Endothelial cell (in vitro differentiated cells): ENCODE measurements around the gene NECTIN1. TPM values are rescaled to one million over a fixed set of nuclear protein-coding genes. Genes with fewer than 3 reads are reported as not detected.

Experiments used
- DNase-seq: peaks from one replicate; pipeline ENCODE4 v3.0.0; 2021; ENCODE audit warnings: low spot score
- H3K27ac Mint-ChIP-seq: one replicate; pipeline ENCODE4 v1.8.0; 2021; ENCODE audit warnings: mixed read lengths, inconsistent platforms; ENCODE audit not compliant: unreplicated experiment
- H3K27me3 Mint-ChIP-seq: one replicate; pipeline ENCODE4 v1.8.0; 2021; ENCODE audit warnings: mild to moderate bottlenecking, moderate library complexity, mixed read lengths, inconsistent platforms; ENCODE audit not compliant: unreplicated experiment
- H3K36me3 Mint-ChIP-seq: one replicate; pipeline ENCODE4 v1.8.0; 2021; ENCODE audit warnings: mild to moderate bottlenecking, low read depth, mixed read lengths, inconsistent platforms; ENCODE audit not compliant: unreplicated experiment
- H3K4me1 Mint-ChIP-seq: one replicate; pipeline ENCODE4 v1.8.0; 2021; ENCODE audit warnings: mild to moderate bottlenecking, mixed read lengths, inconsistent platforms; ENCODE audit not compliant: unreplicated experiment
- H3K4me3 Mint-ChIP-seq: one replicate; pipeline ENCODE4 v1.8.0; 2021; ENCODE audit warnings: mild to moderate bottlenecking, mixed read lengths, inconsistent platforms; ENCODE audit not compliant: unreplicated experiment
- H3K9me3 Mint-ChIP-seq: one replicate; pipeline ENCODE4 v1.8.0; 2021; ENCODE audit warnings: mixed read lengths, inconsistent platforms; ENCODE audit not compliant: unreplicated experiment
- CTCF ChIP-seq: fragments of 200-600 bp; sonication (generic); IDR thresholded peaks from one replicate; pipeline ENCODE4 v1.5.0; 2021; ENCODE audit warnings: antibody characterized with exemption; ENCODE audit not compliant: unreplicated experiment
- total RNA-seq: library from RNA; stranded (reverse); fragmentation: NEBNext Ultra II Directional; extraction: Animal tissue kit (Norgen Biotek cat#: 25700); gene quantifications from one replicate; pipeline ENCODE4 v1.2.1, GENCODE V29; 2021; ENCODE audit not compliant: unreplicated experiment

Gene NECTIN1
- total RNA-seq, 1 donor from 2014 or later: 17.9 TPM

DNA sequence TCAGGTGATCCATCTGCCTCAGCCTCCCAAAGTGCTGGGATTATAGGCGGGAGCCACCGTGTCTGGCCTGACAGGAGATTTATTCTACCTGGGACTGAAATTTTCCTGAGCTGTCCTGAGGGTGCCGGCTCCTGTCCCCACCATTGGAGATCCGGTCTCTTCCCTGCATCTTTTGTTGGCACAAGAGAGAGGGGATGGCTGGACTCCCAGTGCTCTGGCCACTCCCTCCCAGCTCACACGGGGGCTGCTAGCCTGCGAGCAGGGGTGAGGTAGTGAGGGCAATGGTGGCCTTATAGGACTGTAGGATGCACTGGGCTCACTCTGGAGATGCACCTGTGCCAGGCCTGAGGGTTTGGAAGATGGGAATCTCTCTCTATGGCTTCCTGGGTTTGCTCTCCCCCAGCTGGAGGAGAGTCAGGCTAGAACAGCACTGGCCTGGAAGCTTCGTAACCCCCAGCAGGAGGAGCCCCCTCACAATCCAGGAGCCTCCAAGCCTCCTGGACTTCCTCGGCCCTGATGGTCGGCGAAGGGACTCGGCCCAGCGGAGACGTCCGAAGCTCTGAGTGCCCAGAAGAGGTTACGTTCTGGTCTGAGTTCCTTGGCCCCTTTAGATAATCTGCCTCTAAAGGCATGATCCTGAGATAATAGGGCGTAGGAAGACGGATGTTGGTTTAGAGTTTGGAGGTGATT lies 106.4 kb downstream of the NECTIN1 start:
- H3K36me3 Mint-ChIP-seq: no peaks in the 10 kb centered on the region
- no peak for TF ChIP-seq CTCF
- peaks cover 32% of the 10 kb centered on the region for H3K4me1 Mint-ChIP-seq
- no peak overlapping the region for H3K27ac Mint-ChIP-seq
- no peak overlapping the region for H3K4me3 Mint-ChIP-seq
- H3K27me3 Mint-ChIP-seq: peaks cover 4% of the 10 kb centered on the region
- no peak for DNase-seq
- no peaks in the 10 kb centered on the region for H3K9me3 Mint-ChIP-seq

- Mint-ChIP-seq H3K9me3 (no peaks in the 10 kb centered on the region), H3K27me3 (peaks cover 6% of the 10 kb centered on the region), H3K4me1 (peaks cover 19% of the 10 kb centered on the region), H3K27ac (no peak overlapping the region), H3K4me3 (no peak overlapping the region), H3K36me3 (no peaks in the 10 kb centered on the region)
- DNase-seq: no peak
- TF ChIP-seq CTCF: no peak
Measured at GRCh38 chr11:119619665-119620064, 109.3 kb downstream of the NECTIN1 start.

GRCh38 chr11:119618208-119618909 lies 110.6 kb downstream of the NECTIN1 start:
- peak overlapping the region; percentile 13 for H3K4me3 Mint-ChIP-seq
- peaks cover 3% of the 10 kb centered on the region for H3K36me3 Mint-ChIP-seq
- no peak for TF ChIP-seq CTCF
- no peak for DNase-seq
- H3K4me1 Mint-ChIP-seq: peaks cover 19% of the 10 kb centered on the region
- H3K27me3 Mint-ChIP-seq: peaks cover 8% of the 10 kb centered on the region
- H3K9me3 Mint-ChIP-seq: no peaks in the 10 kb centered on the region
- peak overlapping the region; percentile 45 for H3K27ac Mint-ChIP-seq

GRCh38 chr11:119617340-119617713 lies 111.7 kb downstream of the NECTIN1 start:
- no peaks in the 10 kb centered on the region for H3K9me3 Mint-ChIP-seq
- H3K4me3 Mint-ChIP-seq: no peak overlapping the region
- peaks cover 19% of the 10 kb centered on the region for H3K4me1 Mint-ChIP-seq
- peak overlapping the region; percentile 45 for H3K27ac Mint-ChIP-seq
- DNase-seq: no peak
- no peak for TF ChIP-seq CTCF
- H3K27me3 Mint-ChIP-seq: peaks cover 9% of the 10 kb centered on the region
- H3K36me3 Mint-ChIP-seq: peaks cover 3% of the 10 kb centered on the region
